LNCaP clone FGC (cell line): ENCODE results near the gene VWC2L.

Experiments
- DNase-seq: peaks from one replicate; pipeline ENCODE4 v3.0.0-alpha.2; 2011; ENCODE audit warnings: low read depth
- H3K4me3 ChIP-seq: 2 replicates; pipeline ENCODE4 v1.5.1; 2011; ENCODE audit warnings: mild to moderate bottlenecking, low read depth, low read length, control low read depth
- CTCF ChIP-seq: IDR thresholded peaks from 2 replicates; pipeline ENCODE4 v1.5.1; 2012; ENCODE audit warnings: mild to moderate bottlenecking; ENCODE audit not compliant: control insufficient read depth, insufficient read depth; ENCODE audit errors: extremely low read depth

The VWC2L gene

GRCh38 chr2:214484239-214484638 lies 73.4 kb downstream of the VWC2L start:
- no peak for DNase-seq
- TF ChIP-seq CTCF, result no peak
- H3K4me3 ChIP-seq, result no peak overlapping the region

GRCh38 chr2:214484701-214485100 lies 73.8 kb downstream of the VWC2L start:
- no peak for TF ChIP-seq CTCF
- DNase-seq, result no peak
- no peak overlapping the region for H3K4me3 ChIP-seq

- DNase-seq, result no peak
- H3K4me3 ChIP-seq, result no peak overlapping the region
- TF ChIP-seq CTCF, result no peak
Observed at GRCh38 chr2:214489181-214489580, 78.3 kb downstream of the VWC2L start.

GRCh38 chr2:214489702-214490101 lies 78.8 kb downstream of the VWC2L start:
- no peak for TF ChIP-seq CTCF
- DNase-seq, result no peak
- H3K4me3 ChIP-seq, result no peak overlapping the region

- no peak for TF ChIP-seq CTCF
- H3K4me3 ChIP-seq, result no peak overlapping the region
- no peak for DNase-seq
Observed at GRCh38 chr2:214492152-214492551, 81.3 kb downstream of the VWC2L start.

GRCh38 chr2:214492608-214493007 lies 81.8 kb downstream of the VWC2L start:
- DNase-seq, result no peak
- TF ChIP-seq CTCF, result no peak
- no peak overlapping the region for H3K4me3 ChIP-seq

GRCh38 chr2:214497489-214497888 lies 86.6 kb downstream of the VWC2L start:
- no peak for TF ChIP-seq CTCF

More at GRCh38 chr2:214497489-214497888, 86.6 kb downstream of the VWC2L start:
- no peak overlapping the region for H3K4me3 ChIP-seq
- DNase-seq, result no peak
